Kidney epithelial cell (primary cell): Measurements from ENCODE around the gene CDC42BPG. TPM values are rescaled to one million over a fixed set of nuclear protein-coding genes. Genes with fewer than 3 reads are reported as not detected.

Source experiments
- DNase-seq: peaks from one replicate; pipeline ENCODE4 v3.0.0-alpha.2; 2010; ENCODE audit warnings: low read depth
- H3K27me3 ChIP-seq: 2 replicates; pipeline ENCODE4 v1.6.0; 2011; ENCODE audit warnings: low read length; ENCODE audit not compliant: control insufficient read depth, insufficient read depth
- H3K36me3 ChIP-seq: 2 replicates; pipeline ENCODE4 v1.5.1; 2011; ENCODE audit warnings: low read length; ENCODE audit not compliant: control insufficient read depth, insufficient read depth
- H3K4me3 ChIP-seq: 2 replicates; pipeline ENCODE4 v1.5.1; 2011; ENCODE audit warnings: low read depth, mild to moderate bottlenecking, control low read depth, low read length
- total RNA-seq: library from RNA; depleted of rRNA; stranded (reverse); fragments of >200 nt; gene quantifications from 2 replicates; pipeline ENCODE4 v1.2.3, GENCODE V29; 2015
- TF ChIP-seq, protein P1 (sequence below): IDR thresholded peaks from 2 replicates; pipeline ENCODE4 v1.5.1; 2011; ENCODE audit warnings: mild to moderate bottlenecking, moderate library complexity, low read length, control low read depth, inconsistent platforms; ENCODE audit not compliant: insufficient read depth, poor library complexity, severe bottlenecking

The CDC42BPG gene
- total RNA-seq, 1 donor from 2014 or later = 10.7 TPM

DNA sequence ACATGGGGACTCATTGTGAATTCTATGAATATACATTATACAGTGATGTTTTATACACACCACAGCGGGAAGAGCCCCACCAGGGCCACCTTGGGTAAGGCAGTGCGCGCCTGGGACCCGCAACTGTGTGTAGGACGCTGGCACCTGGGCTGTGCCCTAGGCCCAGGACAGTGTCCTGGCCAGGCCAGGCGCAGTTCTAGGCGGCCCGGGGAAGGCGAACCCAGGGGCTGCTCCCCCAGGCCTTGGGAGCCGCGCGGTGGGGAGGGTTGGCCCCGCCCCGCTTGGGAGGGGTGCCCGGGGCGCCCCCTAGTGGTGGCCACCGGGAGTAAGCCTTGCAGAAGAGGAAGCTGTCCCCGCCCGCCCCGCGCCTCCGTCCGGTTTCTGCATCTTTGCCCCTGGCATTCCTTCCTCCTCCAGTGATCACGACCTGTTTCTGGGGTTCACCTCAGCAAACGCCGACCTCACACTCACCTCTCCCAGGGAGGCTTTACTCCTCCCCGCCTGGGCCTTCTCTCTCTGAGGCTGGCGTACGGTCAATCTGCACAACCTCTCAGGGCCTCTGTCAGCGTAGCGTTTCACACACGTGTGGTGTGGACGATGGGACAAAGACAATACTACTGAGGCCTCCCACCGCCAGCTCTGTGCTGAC lies 43.4 kb upstream of the CDC42BPG start:
- no peaks in the 10 kb centered on the region for H3K36me3 ChIP-seq
- no peak for DNase-seq
- H3K27me3 ChIP-seq = no peaks in the 10 kb centered on the region
- TF ChIP-seq, protein P1, sequence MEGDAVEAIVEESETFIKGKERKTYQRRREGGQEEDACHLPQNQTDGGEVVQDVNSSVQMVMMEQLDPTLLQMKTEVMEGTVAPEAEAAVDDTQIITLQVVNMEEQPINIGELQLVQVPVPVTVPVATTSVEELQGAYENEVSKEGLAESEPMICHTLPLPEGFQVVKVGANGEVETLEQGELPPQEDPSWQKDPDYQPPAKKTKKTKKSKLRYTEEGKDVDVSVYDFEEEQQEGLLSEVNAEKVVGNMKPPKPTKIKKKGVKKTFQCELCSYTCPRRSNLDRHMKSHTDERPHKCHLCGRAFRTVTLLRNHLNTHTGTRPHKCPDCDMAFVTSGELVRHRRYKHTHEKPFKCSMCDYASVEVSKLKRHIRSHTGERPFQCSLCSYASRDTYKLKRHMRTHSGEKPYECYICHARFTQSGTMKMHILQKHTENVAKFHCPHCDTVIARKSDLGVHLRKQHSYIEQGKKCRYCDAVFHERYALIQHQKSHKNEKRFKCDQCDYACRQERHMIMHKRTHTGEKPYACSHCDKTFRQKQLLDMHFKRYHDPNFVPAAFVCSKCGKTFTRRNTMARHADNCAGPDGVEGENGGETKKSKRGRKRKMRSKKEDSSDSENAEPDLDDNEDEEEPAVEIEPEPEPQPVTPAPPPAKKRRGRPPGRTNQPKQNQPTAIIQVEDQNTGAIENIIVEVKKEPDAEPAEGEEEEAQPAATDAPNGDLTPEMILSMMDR = peak; percentile 96
- no peak overlapping the region for H3K4me3 ChIP-seq

DNA sequence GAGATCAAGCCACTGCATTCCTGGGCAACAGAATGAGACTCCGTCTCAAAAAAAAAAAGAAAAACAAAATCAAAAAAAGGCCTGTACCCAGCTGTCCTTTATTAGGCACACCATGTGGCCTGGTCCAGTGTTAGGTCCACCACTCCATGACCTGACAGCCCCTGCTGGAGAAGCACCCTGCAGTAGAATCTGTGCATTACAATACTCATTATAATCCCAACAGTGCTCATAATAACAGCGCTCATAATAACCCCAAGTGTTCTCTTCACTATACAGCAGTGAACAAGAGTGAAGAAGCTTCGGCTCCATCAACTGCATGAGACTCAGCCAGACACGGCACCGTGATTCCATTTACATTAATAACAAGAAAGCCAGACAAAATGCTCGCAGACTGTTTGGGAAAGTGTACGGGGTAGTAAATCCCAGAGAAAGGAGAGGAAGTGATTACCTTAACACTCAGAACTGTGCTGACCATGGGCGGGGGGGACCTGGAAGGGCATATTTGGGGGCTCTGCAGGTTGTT lies 42.8 kb upstream of the CDC42BPG start:
- no peak for DNase-seq
- Histone ChIP-seq H3K4me3 (no peak overlapping the region), H3K36me3 (no peaks in the 10 kb centered on the region), H3K27me3 (no peaks in the 10 kb centered on the region)
- TF ChIP-seq, protein P1 = no peak

DNA sequence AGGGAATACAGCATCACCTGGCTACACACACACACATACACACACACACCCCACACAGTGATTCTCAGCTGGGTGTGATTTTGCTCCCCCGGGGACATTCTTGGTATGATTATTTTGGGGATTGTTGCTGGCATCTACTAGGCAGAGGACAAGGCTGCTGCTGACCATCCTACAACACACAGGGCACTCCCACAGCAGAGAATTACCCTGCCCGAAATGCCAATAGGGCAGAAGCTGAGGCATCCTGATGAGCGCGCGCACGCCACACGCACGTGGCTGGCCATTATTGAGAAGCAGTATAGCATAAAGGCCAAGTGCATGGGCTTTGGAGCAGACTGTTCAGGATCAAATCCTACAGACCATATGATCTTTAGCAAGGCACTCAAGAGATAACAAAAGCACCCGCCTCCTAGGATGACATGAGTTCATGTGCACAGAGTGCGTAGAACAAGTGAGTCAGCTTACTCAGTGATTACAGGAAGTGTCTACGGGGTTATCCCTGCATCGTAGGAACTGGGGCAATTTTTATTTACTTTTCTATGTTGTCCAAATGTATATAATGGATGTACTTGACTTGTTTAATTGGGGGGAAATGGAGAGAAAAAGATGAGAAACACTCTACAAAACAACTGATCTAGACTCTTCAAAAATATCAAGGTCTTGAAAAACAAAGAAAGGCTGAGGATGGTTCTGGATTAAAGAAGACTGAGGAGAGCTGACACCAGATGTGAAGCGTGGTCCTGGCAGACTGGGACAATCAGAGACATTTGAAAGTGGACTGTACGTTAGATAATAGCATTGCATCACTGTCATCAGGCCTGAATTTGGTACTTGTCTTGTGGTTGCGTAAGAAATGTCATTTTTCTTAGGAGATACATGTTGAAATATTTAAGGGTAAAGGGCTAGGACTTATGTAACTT lies 41.2 kb upstream of the CDC42BPG start:
- Histone ChIP-seq H3K27me3 (no peaks in the 10 kb centered on the region), H3K4me3 (no peak overlapping the region), H3K36me3 (no peaks in the 10 kb centered on the region)
- no peak for DNase-seq
- TF ChIP-seq, protein P1 = no peak

DNA sequence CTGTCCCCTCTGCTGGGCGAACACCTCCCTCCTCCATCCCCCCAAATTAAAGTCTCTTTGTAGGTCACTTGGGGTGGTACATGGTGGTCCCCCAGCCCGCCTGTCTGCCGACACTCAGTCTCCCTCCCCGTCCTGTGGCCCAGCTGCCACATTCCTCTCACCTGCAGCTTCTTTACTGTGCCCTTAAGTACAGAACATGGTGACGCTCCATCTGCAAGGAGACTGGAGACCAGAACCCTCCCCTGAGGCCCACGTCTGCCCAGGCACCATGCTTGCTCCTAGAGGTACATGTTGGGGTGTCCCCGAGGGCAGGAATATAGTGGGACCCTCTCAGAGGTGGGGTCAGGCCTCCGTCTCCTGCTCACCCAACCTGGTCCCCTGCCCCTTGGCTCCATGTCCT lies 39.6 kb upstream of the CDC42BPG start:
- H3K4me3 ChIP-seq = no peak overlapping the region

DNA sequence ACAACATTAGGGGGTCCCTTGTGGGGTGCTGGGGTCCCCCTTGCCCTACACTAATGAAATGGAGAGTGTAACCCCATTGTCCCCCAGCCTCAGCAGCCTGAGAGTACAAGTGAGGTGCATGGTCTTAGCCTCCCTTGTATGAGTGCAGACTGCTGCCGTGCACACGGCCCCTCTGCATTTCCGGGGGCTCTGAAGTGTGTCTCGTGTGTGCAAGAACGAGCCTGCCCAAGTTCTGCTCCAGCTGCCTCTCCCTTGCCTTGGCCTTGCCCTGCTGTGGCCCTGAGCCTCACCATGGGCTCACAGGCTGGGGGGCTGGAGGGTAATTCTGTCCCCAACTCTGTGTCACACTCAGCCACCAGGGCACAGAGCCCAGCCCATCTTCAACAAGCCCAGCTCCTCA lies 39.1 kb upstream of the CDC42BPG start:
- no peak overlapping the region for H3K4me3 ChIP-seq
- no peak for DNase-seq
- TF ChIP-seq, protein P1 = no peak

More for the DNA sequence above, 39.6 kb upstream of the CDC42BPG start:
- DNase-seq = no peak
- TF ChIP-seq, protein P1 = no peak
- Histone ChIP-seq H3K36me3 (no peaks in the 10 kb centered on the region), H3K27me3 (no peaks in the 10 kb centered on the region)

More for the DNA sequence above, 39.1 kb upstream of the CDC42BPG start:
- Histone ChIP-seq H3K27me3 (no peaks in the 10 kb centered on the region), H3K36me3 (no peaks in the 10 kb centered on the region)
